Stimulated activated naive CD8-positive, alpha-beta T cell treated with anti-CD3 and anti-CD28 coated beads, Interleukin-15, amount 100 ng/mL, for 72 hours (primary cell): ENCODE data around the gene VPS13D.
"Not testable (repeated sequence)": the region's sequence is repeated elsewhere in the genome, so short reads cannot be mapped to it uniquely, and the experiment has no call there.

ENCODE experiments used
- ATAC-seq: fragments of 150-1000 bp; cut with Tn5 transposase; 2 replicates; pipeline ENCODE4 v1.10.0; 2021; ENCODE audit warnings: mild to moderate bottlenecking, moderate library complexity
- DNase-seq, 2 donors: peaks; one replicate each; pipeline ENCODE4 v3.0.0; 2021 to 2022
- H3K27ac Mint-ChIP-seq, 2 donors: one replicate each; pipeline ENCODE4 v1.8.0; 2022; ENCODE audit warnings: mild to moderate bottlenecking in 2 of 2, mixed read lengths in 2 of 2, moderate library complexity in 2 of 2
- H3K27me3 Mint-ChIP-seq: one replicate; pipeline ENCODE4 v1.8.0; 2022; ENCODE audit warnings: mixed read lengths
- H3K4me1 Mint-ChIP-seq: one replicate; pipeline ENCODE4 v1.8.0; 2022; ENCODE audit warnings: mild to moderate bottlenecking, mixed read lengths
- H3K4me3 Mint-ChIP-seq, 2 donors: one replicate each; pipeline ENCODE4 v1.8.0; 2022; ENCODE audit warnings: mild to moderate bottlenecking in 2 of 2, mixed read lengths in 2 of 2, moderate library complexity in 1 of 2
- H3K9me3 Mint-ChIP-seq, 2 donors: one replicate each; pipeline ENCODE4 v1.8.0; 2022; ENCODE audit warnings: mixed read lengths in 2 of 2

The VPS13D gene

DNA sequence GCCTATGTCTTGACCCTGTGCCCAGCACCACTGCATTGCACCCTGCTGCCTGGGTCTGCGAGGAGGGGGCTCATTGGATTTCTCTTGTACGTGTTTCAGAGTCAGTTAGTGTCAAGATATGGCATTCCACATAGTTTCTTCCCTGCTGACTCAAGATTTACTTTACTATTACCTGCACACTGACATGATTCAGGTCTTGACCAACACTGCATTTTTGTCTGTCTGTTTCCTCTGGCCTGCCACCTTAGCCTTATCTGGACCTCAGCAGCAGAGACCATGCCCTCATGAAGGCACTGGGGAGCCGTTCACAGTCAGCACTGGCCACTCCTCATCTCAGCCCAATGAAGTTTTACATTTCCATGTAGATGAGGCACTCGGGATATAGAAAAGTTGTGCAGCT lies 232.8 kb downstream of the VPS13D start:
- Mint-ChIP-seq H3K4me1 (peaks cover 91% of the 10 kb centered on the region), H3K9me3 (no peaks in the 10 kb centered on the region), H3K4me3 (no peak overlapping the region), H3K27ac (no peak overlapping the region), H3K27me3 (no peaks in the 10 kb centered on the region)
- DNase-seq (no peak), ATAC-seq (no peak)

DNA sequence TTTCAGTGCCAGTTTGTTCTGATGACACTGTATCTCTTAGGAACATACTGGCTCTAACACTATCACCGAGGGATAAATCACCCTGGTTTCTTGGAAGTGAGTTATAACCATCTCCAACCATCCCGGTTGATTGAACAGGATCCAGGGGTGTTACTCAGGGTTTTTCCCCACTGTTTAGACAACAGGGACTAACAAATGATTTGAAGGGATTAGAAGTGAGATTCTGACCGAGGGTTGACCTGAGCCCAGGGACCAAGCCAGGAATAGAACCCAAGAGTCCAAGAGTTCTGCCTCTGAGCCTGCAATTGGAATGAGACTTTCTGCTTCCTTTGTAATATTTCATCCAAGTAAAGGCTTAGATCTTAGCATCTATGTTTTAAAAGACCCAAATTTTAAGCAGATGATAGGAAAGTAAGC lies 234.2 kb downstream of the VPS13D start:
- ATAC-seq (no peak), DNase-seq (no peak)
- no peaks in the 10 kb centered on the region for H3K9me3 Mint-ChIP-seq
- H3K27me3 Mint-ChIP-seq = no peaks in the 10 kb centered on the region
- no peak overlapping the region for H3K27ac Mint-ChIP-seq
- H3K4me1 Mint-ChIP-seq = peaks cover 89% of the 10 kb centered on the region
- no peak overlapping the region for H3K4me3 Mint-ChIP-seq

DNA sequence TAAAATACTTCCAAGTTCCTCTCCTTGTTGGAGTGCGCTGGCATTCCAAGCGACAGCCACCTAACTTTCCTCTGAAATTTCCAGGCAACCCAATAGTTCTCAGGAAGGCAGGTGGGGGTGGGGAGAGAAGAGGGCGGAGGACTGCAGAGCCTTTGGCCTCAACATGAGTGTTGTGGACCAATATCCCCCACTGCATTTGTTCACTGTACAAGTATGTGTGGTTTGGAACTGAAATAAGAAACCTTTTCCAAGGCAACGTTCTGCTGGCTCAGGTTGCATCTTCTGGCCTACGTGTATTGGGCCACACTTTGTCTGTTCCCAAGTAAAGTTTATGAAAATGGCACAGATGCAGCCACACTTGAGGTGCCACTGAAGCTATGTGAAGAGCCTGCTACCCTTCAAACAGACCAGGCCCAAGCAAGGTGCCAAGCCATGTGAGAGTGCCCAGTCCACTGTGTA lies 234.8 kb downstream of the VPS13D start:
- Mint-ChIP-seq H3K9me3 (no peaks in the 10 kb centered on the region), H3K27me3 (no peaks in the 10 kb centered on the region), H3K4me3 (no peak overlapping the region), H3K4me1 (peaks cover 90% of the 10 kb centered on the region), H3K27ac (no peak overlapping the region)
- ATAC-seq (no peak), DNase-seq (no peak)

DNA sequence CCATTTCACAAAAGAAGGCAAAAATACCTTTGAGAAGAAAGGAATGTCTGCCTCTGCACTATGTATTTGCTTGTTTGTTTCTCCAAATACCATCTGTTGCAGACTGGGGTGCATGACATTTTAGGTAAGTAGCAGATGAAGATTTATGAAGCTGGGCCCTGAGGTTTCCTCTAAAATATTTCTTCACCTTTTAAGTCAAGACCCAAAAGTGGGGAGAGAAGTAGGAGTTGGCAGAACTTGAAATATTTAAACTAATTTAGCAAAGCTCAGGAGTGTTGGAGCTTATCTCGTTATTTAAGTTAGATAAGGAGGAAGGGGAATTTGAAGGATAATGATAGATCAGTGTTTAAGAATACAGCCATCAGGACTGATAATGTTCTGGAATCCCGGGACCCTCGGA lies 235.3 kb downstream of the VPS13D start:
- no peak overlapping the region for H3K27ac Mint-ChIP-seq
- H3K9me3 Mint-ChIP-seq = no peaks in the 10 kb centered on the region

GRCh38 chr1:12466816-12467215 lies 237.0 kb downstream of the VPS13D start:
- H3K27ac Mint-ChIP-seq = peak overlapping the region; percentile 14 to 95
- peak overlapping the region in 1 of 2 donors; percentile 29 for H3K4me3 Mint-ChIP-seq

More for the DNA sequence above, 235.3 kb downstream of the VPS13D start:
- no peak overlapping the region for H3K4me3 Mint-ChIP-seq
- DNase-seq (no peak), ATAC-seq (no peak)
- no peaks in the 10 kb centered on the region for H3K27me3 Mint-ChIP-seq
- H3K4me1 Mint-ChIP-seq = peaks cover 90% of the 10 kb centered on the region

GRCh38 chr1:12467570-12468286 lies 237.9 kb downstream of the VPS13D start:
- Mint-ChIP-seq H3K27ac (peak overlapping the region; percentile 31 to 95), H3K4me1 (peaks cover 92% of the 10 kb centered on the region), H3K9me3 (no peaks in the 10 kb centered on the region), H3K27me3 (no peaks in the 10 kb centered on the region), H3K4me3 (peak overlapping the region; percentile 29 to 61)
- DNase-seq (no peak), ATAC-seq (peak; percentile 73)

More at GRCh38 chr1:12466816-12467215, 237.0 kb downstream of the VPS13D start:
- ATAC-seq (no peak), DNase-seq (no peak)
- Mint-ChIP-seq H3K4me1 (peaks cover 92% of the 10 kb centered on the region), H3K27me3 (no peaks in the 10 kb centered on the region), H3K9me3 (no peaks in the 10 kb centered on the region)

DNA sequence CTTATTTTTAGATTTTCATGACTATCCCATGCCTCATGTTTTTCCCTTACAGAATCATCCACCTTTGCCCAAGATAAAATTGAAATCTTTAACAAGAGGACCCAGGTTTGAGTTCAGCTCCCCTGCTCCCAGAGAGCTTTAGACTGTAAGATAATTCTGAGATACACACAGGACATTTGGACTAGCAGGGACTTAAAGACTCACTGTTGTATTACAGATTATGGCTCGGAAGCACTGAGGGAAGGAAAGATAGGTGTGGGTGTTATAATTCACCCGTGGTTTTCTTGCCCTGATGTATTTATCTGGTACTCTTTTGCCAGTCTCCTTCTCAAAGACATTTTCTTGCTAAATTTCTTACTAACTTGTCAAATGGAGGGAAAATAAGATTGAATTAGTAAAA lies 238.5 kb downstream of the VPS13D start:
- no peaks in the 10 kb centered on the region for H3K9me3 Mint-ChIP-seq
- peak overlapping the region; percentile 20 to 31 for H3K27ac Mint-ChIP-seq
- peaks cover 92% of the 10 kb centered on the region for H3K4me1 Mint-ChIP-seq
- ATAC-seq (no peak), DNase-seq (no peak)
- no peaks in the 10 kb centered on the region for H3K27me3 Mint-ChIP-seq
- peak overlapping the region; percentile 29 to 31 for H3K4me3 Mint-ChIP-seq

DNA sequence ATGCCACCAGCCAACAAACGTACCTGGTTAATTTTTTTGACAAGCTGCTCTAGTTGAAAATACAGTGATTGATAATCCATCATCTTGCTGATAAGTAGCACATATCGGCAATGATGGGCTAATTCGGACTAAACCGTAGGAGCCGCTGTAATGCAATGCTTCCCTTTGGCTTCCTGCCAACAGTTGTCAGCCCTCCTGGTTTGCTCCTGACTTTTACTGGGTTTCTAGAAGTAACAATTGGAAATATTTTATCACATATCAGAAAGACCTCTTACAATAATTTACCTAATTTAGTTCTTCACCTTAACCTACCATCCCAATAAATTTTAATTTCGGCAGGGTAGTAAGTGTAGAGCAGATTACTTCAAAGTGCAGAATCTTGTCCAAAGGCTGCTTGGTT lies 239.7 kb downstream of the VPS13D start:
- ATAC-seq = no peak
- H3K4me1 Mint-ChIP-seq = peaks cover 94% of the 10 kb centered on the region

GRCh38 chr1:12469990-12470389 lies 240.2 kb downstream of the VPS13D start:
- H3K4me3 Mint-ChIP-seq = no peak overlapping the region
- no peaks in the 10 kb centered on the region for H3K9me3 Mint-ChIP-seq
- no peak for DNase-seq
- peaks cover 94% of the 10 kb centered on the region for H3K4me1 Mint-ChIP-seq
- no peak for ATAC-seq
- H3K27me3 Mint-ChIP-seq = no peaks in the 10 kb centered on the region
- H3K27ac Mint-ChIP-seq = peak overlapping the region; percentile 3 to 4

More for the DNA sequence above, 239.7 kb downstream of the VPS13D start:
- Mint-ChIP-seq H3K4me3 (no peak overlapping the region), H3K9me3 (no peaks in the 10 kb centered on the region), H3K27ac (peak overlapping the region in 1 of 2 donors; percentile 3), H3K27me3 (no peaks in the 10 kb centered on the region)
- no peak for DNase-seq

DNA sequence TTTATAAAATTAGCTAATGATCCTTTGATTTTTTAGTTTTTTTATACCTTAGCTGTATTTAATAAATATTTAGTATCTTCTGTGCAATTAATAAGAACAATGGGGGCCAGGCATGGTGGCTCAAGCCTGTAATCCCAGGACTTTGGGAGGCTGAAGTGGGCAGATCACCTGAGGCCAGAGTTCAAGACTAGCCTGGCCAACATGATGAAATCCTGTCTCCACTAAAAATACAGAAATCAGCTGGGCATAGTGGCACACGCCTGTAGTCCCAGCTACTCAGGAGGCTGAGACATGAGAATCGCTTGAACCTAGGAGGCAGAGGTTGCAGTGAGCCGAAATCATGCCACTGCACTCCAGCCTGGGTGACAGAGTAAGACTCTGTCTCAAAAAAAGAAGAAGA lies 241.1 kb downstream of the VPS13D start:
- not testable (repeated sequence) for ATAC-seq, H3K4me3 Mint-ChIP-seq, DNase-seq, H3K27me3 Mint-ChIP-seq, H3K9me3 Mint-ChIP-seq
- Mint-ChIP-seq H3K4me1 (peaks cover 94% of the 10 kb centered on the region), H3K27ac (peak overlapping the region in 1 of 2 donors; percentile 15)

DNA sequence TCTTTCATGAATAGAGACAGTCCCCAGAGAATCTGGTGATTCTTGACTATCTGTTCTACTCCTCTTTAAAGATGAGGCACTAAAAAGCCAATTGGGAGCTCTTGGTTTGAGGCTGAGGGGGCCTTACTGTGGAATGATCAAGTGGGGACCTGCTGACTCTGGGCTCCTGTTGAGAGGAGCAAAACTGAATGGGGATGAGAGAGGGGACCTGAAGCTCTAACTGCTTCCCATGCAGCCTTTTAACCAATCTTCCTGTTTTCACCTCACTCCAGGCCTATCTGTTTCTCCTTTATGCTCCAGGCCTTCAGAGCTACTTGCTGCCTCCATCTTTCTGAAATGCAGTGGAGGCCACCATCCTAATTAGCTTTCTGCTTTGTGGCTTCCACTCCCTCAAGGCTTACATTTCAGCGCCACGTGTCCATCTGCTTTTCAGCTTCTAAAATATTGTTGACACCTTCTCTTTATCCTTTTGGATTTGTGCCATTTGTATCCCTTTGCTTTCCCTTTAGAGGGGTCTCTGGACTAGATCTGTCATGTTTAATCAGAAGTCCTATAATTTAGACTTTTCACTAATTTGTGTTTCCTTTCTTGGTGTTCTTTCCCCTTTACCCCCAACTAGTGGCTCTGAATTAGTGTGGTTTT lies 242.4 kb downstream of the VPS13D start:
- Mint-ChIP-seq H3K4me3 (peak overlapping the region; percentile 67 to 83), H3K9me3 (no peaks in the 10 kb centered on the region), H3K27ac (peak overlapping the region; percentile 97 to 99), H3K4me1 (peaks cover 97% of the 10 kb centered on the region), H3K27me3 (no peaks in the 10 kb centered on the region)
- DNase-seq (no peak), ATAC-seq (no peak)

- peak; percentile 70 to 87 for DNase-seq
These were observed 243.1 kb downstream of the VPS13D start for GRCh38 chr1:12472798-12473551.

DNA sequence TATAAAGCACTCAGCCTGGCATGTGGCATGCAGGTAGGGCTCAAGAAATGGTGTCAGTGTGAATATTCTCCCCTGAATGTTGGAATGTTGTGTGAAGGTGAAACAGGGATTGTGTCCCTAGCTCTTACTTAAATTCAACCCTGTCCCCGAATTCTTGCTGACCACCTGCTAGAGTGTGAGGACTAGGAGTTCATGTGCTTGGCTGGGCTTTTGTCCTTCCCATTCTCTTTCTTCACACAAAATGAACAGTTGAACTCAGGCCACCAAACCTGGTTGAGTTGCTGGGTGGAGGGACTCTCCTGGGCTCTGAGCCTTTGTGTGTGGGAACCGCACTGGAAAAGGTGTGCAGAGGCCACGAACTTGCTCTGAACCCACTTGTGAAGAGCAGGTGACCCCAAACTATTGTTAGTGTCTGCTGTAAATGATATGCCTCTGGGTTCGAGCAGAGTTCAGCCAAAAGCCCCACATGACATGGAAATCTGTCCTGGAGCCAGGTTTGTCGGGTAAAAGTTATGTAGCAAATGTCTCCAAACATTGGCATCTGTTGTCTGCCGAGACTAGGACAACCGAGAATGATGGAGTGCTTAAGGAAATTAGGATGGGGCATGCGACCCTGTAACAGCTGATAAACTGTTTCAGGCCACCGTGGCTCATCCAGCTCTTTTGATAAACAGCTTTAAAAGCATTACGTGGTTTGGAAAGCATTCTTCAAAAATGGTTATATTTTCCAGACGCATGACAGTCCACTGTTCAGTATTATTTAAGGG lies 243.9 kb downstream of the VPS13D start:
- peaks cover 97% of the 10 kb centered on the region for H3K4me1 Mint-ChIP-seq
- no peaks in the 10 kb centered on the region for H3K9me3 Mint-ChIP-seq
- DNase-seq (no peak), ATAC-seq (no peak)
- peak overlapping the region; percentile 97 to 99 for H3K27ac Mint-ChIP-seq
- peak overlapping the region; percentile 67 to 83 for H3K4me3 Mint-ChIP-seq
- no peaks in the 10 kb centered on the region for H3K27me3 Mint-ChIP-seq

More at GRCh38 chr1:12472798-12473551, 243.1 kb downstream of the VPS13D start:
- H3K4me3 Mint-ChIP-seq = peak overlapping the region; percentile 67 to 83
- ATAC-seq = peak; percentile 94
- no peaks in the 10 kb centered on the region for H3K27me3 Mint-ChIP-seq
- H3K27ac Mint-ChIP-seq = peak overlapping the region; percentile 97 to 99
- H3K9me3 Mint-ChIP-seq = no peaks in the 10 kb centered on the region
- H3K4me1 Mint-ChIP-seq = peaks cover 97% of the 10 kb centered on the region

DNA sequence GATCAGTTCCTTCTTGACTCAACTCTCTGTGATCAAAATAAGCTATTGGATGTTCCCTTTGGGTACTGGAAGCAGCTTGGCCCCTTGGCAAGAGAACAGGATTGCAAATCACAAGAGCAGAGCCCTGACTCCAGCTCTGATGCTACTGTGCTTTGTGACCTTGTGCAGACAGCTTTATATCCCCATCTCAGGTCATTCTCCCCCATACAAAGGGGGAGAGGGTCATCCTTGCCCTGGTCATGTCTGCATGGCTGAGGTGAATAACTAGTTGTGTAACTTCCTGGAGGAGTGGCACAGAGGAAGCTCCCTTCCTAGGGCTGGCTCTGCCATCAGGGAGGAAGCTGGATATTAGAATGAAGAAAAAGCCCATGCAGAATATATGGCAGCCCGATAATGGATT lies 245.3 kb downstream of the VPS13D start:
- no peak for ATAC-seq
- H3K9me3 Mint-ChIP-seq = no peaks in the 10 kb centered on the region
- H3K27ac Mint-ChIP-seq = peak overlapping the region in 1 of 2 donors; percentile 14
- H3K27me3 Mint-ChIP-seq = no peaks in the 10 kb centered on the region
- no peak for DNase-seq
- H3K4me1 Mint-ChIP-seq = peaks cover 100% of the 10 kb centered on the region
- H3K4me3 Mint-ChIP-seq = peak overlapping the region in 1 of 2 donors; percentile 18

DNA sequence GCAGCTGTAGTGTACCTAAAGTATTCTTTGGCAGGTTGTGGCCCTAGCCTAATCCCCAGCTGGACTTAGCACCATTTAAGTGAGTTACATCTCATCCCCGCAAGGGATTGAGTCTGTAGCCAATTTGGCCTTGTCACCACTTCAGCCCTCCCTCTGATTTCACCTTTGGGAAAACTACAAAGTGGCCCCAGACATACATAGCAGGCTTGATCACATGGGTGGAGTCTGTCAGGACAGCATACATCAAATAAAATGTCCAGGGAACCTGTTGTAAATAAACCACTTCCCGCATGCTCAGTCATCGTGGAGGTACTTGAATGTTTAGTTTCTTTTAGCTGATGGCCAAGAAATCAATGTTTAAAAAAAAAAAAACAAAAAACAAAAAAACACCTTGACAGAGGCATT lies 245.7 kb downstream of the VPS13D start:
- peaks cover 100% of the 10 kb centered on the region for H3K4me1 Mint-ChIP-seq
- peak overlapping the region in 1 of 2 donors; percentile 15 for H3K27ac Mint-ChIP-seq
- DNase-seq (no peak), ATAC-seq (no peak)
- peak overlapping the region; percentile 5 to 18 for H3K4me3 Mint-ChIP-seq
- H3K27me3 Mint-ChIP-seq = no peaks in the 10 kb centered on the region
- H3K9me3 Mint-ChIP-seq = no peaks in the 10 kb centered on the region
